ENCODE measurements around the gene CLDN2.
"Not testable (repeated sequence)": the region's sequence is repeated elsewhere in the genome, so short reads cannot be mapped to it uniquely, and the experiment has no call there.

The CLDN2 gene

GRCh38 chrX:106919932-106920452, at the start of gene CLDN2:
TSS of gene CLDN2 (plus strand) at chrX:106920402. CDS start at chrX:106928229, 7,827 bp downstream.
- no peak for DNase-seq

GRCh38 chrX:106872796-106873195, 47.4 kb upstream of the CLDN2 start:
- not testable (repeated sequence) for DNase-seq

DNA sequence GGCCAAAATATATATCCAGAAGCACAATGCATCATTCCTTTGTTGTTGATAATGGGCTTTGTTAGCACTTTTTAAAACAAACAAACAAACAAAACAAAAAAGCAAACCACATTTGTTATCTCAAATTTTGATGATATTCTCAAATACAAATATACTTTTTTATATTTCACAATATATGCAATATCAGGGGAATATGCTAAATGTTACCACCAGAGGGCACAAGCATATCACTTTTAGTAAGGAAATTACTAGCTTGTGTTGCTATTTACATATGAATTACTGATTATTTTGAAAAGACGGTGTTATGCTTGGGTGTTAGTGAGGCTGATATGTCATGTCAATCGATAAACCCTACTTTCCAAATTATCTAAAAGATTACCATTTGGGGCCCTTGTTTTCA, 46.1 kb upstream of the CLDN2 start:
- no peak for DNase-seq

DNA sequence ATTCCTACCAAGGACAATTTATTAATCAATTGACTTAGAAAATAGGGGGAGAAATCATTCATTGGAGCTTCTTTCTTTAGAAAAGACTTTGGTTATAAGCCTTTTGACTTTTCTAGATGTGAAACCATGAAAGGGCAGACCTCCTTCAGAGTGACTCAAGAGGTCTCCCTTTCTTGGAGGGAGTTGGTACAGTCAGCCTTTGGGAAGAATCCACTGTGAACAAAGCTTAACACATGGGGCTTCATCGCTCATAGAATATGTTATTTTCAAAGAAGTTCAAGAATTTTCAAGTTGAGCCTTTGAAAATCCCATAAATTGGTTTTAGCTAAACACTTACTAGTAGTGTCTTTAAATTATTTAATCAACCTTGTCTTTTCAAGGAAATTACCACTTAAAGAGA, 45.1 kb upstream of the CLDN2 start:
- no peak for DNase-seq

DNA sequence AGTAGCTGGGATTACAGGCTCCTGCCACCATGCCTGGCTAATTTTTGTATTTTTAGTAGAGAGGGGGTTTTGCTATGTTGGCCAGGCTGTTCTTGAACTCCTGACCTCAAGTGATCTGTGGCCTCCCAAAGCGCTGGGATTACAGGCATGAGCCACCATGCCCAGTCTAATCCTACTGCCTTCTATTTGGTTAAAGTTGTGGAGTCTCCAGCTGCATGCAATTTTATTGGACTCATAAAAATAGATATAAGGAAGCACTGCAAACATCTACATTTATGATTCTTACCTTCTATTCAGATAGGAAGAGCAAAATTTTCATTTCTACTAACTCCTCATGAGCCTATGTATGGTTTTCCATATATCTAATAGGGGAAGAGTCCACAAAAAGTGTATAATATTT, 30.7 kb upstream of the CLDN2 start:
- DNase-seq, result no peak

GRCh38 chrX:106891762-106892460, 28.3 kb upstream of the CLDN2 start:
- DNase-seq, result no peak

GRCh38 chrX:106894392-106894909, 25.8 kb upstream of the CLDN2 start:
- peak; percentile 24 for DNase-seq

- no peak for DNase-seq
These were observed 25.2 kb upstream of the CLDN2 start for GRCh38 chrX:106894978-106895452.

DNA sequence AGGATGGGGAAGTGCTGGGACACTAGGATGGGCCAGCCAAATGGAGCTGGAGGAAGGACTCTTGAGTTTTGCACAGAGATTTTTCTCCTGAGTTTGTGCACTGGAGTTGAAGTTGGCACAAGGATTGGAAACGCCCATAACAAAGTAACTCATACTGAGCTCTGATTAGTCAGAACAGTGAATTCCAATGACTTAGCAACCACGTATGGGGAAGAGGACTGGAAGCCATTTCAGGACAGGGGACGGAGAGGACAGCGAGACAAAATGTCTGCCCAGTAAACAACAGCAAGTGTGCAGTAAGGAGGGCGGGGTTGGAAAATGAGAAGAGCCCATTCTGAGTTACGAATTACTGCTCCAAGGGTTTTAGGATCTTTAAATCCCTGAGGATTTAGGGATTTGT, 22.9 kb upstream of the CLDN2 start:
- no peak for DNase-seq

- DNase-seq, result no peak
These were observed 21.7 kb upstream of the CLDN2 start for GRCh38 chrX:106898462-106898861.

DNA sequence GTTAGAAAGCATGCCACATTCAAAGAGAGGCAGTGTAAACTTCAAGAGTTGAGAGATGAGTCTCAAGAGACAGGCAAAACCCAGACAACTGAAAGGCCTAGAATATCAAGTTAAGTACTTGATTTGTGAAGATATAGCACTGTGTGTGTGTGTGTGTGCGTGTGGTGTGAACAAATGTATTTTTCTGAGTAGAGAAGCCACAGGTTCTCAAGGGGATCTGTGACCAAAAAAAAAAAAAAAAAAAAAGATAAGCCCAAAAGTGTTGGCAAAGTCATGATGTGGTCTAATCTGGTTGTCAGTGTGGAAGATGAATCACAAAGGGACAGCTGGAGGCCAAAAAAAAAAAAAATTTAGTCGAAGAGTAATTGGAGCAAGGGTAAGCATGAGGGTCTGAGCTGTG, 20.9 kb upstream of the CLDN2 start:
- no peak for DNase-seq

DNA sequence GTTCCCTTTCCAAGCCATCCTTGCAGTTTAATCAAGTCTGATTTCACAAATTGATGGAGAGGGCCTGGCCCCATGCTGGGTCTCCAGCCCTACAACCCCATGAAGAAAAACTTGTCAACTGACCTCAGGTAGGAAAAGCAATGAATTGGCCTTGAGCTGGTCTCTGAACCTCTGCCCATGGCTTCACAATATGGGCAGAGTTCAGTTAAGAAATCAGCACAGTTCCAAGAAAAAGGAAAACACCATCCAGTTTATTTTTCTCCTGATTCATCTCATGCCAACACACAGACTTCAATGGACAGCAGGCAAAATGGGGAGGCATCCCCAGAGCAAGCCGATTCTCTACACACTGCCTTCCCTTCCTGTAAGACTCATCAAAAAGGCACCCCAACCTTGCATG, 20.4 kb upstream of the CLDN2 start:
- DNase-seq, result no peak

DNA sequence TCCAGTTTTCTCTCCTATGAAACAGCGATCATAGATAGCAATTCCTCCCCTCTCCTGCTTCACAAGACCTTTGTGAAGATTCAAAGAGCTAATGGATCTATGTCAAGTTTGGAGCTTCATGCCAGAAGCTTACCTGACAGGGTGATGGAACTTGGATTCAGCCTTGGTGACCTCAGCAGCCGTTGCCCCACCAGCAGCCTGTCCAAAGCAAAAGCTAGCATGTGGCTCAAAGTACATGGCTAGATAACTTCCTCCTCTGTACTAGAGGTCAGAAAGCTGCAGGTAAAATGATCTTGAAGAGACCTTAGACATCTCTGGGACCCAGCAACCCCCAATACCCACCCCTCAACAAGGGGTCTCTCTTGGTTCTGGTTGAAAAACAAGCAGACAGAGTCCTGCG, 18.9 kb upstream of the CLDN2 start:
- DNase-seq, result no peak

DNA sequence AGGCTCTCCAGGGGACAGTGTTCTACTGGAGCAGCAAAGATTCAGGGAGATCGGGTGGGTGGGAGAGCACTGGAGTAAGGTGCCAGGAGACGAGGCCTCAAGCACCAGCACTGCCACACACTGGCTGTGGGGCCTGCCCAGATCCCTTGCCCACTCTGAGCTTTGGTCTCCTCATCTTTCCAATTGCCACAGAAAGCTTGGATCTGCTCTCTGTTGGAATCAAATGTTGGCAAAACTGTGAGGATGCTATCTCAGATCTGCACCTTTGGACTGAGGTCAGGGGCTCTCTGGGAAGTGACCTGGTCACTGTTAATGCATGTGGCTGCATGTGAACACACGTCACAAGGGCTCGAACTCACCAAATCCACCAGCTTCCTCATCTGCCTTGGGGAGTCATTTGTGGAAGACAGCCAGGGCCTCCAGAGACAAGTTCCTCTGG, 18.4 kb upstream of the CLDN2 start:
- DNase-seq, result no peak

- no peak for DNase-seq
These were observed 17.5 kb upstream of the CLDN2 start for GRCh38 chrX:106902684-106903083.

- DNase-seq, result no peak
These were observed 16.8 kb upstream of the CLDN2 start, which contains the start of gene RIPPLY1 for GRCh38 chrX:106903291-106903824. TSS of gene RIPPLY1 (minus strand) at chrX:106903341. CDS start at chrX:106903287, 54 bp downstream.

DNA sequence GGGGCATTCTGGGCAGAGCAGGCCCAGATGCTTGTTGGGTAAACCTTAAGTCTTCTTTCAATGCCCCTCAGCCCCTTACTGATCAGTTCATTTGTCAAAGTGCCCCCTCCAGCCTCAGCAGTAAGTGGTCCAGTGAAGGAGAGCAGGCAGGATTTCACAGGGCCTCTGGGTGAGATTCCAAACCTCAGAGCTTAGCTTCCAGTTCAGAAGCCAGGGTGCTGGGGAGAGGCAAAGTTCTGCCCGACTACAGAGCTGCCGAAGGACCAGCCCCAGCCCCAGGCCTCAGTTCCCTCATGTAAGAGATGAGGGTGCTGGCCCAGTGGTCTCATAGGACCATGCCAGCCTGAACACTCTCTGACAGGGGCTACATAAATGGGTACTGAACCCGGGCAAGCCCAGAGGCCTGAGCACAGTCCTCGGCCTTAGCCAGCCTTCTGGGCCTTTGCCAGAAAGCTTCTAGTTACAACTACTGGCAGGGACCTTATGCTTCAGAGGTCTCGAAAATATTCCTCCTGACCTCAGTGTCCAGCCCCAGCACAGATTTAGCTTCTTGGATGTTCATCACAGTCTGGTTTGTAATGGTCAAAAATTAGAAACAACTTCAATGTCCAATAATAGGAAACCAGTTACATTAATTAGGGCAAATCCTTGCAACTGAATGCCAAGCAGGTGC, 16.2 kb upstream of the CLDN2 start:
- DNase-seq, result no peak

- no peak for DNase-seq
These were observed 15.0 kb upstream of the CLDN2 start for GRCh38 chrX:106905064-106905708.

DNA sequence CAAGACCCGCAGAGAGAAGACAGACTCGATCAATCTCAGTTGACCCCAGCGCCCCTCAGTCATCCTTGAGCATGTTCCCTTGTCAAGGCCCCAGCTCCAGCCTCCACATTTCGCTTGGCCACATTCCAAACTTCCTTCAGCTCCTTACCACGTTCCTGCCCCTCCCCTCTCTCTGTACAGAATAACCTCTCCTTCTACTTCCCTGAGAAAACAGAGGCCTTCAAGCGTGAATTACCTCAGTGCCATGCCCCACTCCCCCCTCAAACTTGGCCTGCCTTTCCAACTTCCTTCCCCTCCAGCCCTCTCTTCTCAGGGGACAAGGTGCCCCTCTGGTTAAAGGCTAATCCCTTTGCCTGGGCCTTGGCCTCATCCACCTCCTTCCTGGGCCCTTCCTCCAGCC, 13.8 kb upstream of the CLDN2 start:
- DNase-seq, result no peak

DNA sequence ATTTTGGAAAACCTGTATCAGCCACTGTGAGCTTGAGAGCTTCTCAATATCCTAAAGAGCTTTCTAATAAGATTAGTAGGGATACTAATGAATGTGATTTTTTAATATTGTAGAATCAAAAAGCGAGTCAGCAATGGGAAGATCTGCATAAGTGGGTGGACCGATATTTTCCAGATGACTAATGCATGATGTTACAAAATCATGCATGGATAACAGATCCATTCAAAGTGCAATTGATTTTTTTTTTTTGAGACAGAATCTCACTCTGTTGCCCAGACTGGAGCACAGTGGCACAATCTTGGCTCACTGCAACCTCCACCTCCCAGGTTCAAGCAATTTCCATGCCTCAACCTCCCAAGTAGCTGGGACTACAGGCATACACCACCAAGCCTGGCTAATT, 7.3 kb upstream of the CLDN2 start:
- DNase-seq, result no peak

DNA sequence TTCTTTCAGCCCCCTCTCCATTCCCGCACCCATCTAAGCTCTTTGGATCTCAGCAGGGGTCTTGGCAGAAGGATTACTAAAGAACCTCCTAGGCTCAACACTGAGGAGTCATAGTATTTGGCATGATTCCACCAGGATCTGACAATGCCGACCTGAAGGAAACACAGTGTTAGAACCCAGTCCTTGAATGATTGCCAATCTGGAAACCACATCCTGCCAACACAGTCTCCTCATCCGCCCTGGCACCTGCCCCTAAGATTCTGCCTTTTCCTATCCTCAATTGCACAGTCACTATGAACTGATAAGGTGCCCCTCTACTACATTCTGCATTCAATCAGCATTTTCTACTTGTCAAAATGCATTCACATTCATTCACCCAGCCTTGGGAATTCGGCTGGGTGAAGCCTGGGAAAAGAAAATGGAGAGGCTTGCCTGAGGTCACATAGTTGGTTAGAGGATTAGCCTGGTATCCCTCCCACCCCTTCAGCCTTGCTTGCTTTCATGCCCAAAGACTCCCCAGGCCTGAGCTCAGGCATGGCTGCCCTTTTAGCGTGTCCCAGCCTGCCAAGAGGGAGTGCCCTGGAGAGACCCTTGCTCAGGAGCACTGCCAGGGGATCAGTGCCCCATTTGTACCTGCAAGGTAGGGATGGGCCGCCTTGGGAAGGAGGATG, 2.2 kb upstream of the CLDN2 start:
- DNase-seq, result peak; percentile 17

- peak; percentile 58 for DNase-seq
These were observed 1.4 kb downstream of the CLDN2 start for GRCh38 chrX:106921637-106922036.

DNA sequence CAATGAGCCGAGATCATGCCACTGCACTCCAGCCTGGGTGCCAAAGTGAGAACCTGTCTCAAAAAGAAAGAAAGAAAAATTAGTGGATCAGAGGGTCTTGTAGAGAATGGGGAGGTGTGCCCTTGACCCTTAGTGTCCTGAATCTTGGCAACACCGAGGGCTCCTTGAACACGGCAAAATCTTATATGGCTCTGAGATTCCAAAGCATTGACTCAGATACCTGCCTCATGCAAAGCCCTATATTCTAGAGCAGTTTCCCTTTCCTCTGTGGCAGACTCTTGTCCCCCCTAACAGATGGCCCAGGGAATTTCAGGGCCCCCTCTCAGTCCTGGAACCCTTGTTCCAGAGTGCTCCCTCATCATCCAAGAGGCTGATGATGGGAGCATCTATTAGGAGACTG, 6.8 kb downstream of the CLDN2 start:
- DNase-seq, result no peak

Data from DMS79 (cell line).